Measurements from ENCODE around the gene SEZ6L2.
A peak's percentile ranks its signal among the peaks of the same experiment; 100 is the strongest.
"Not testable (repeated sequence)": the region's sequence is repeated elsewhere in the genome, so short reads cannot be mapped to it uniquely, and the experiment has no call there.

Gene SEZ6L2

GRCh38 chr16:29899516-29900101 lies at the start of gene SEZ6L2:
Gene SEZ6L2, minus strand, starts transcription at chr16:29899550. Its CDS starts 531 bp downstream, at chr16:29899019.
- peak in 1 of 2 donors; percentile 61 for DNase-seq (ENCODE audit: low read depth in 1 of 2, low spot score in 1 of 2)

- no peak for DNase-seq (ENCODE audit: low read depth in 1 of 2, low spot score in 1 of 2)
Observed at GRCh38 chr16:29947897-29948296, 48.5 kb upstream of the SEZ6L2 start.

GRCh38 chr16:29943846-29944799 lies 44.8 kb upstream of the SEZ6L2 start:
- DNase-seq (ENCODE audit: low read depth in 1 of 2, low spot score in 1 of 2), result no peak

GRCh38 chr16:29940656-29941055 lies 41.3 kb upstream of the SEZ6L2 start:
- DNase-seq (ENCODE audit: low read depth in 1 of 2, low spot score in 1 of 2), result no peak

- not testable (repeated sequence) for DNase-seq (ENCODE audit: low read depth in 1 of 2, low spot score in 1 of 2)
Observed at GRCh38 chr16:29931750-29932149, 32.4 kb upstream of the SEZ6L2 start.

- DNase-seq (ENCODE audit: low read depth in 1 of 2, low spot score in 1 of 2), result no peak
Observed at GRCh38 chr16:29927070-29927905, 27.9 kb upstream of the SEZ6L2 start.

GRCh38 chr16:29926711-29927052 lies 27.3 kb upstream of the SEZ6L2 start:
- DNase-seq (ENCODE audit: low read depth in 1 of 2, low spot score in 1 of 2), result no peak

GRCh38 chr16:29925781-29926710 lies 26.7 kb upstream of the SEZ6L2 start, which contains the start of gene KCTD13:
Gene KCTD13, minus strand, starts transcription at chr16:29926226. Its CDS starts 193 bp downstream, at chr16:29926033.
- DNase-seq (ENCODE audit: low read depth in 1 of 2, low spot score in 1 of 2), result peak; percentile 85 to 95

GRCh38 chr16:29925105-29925756 lies 25.9 kb upstream of the SEZ6L2 start:
- DNase-seq (ENCODE audit: low read depth in 1 of 2, low spot score in 1 of 2), result no peak

GRCh38 chr16:29922986-29923501 lies 23.7 kb upstream of the SEZ6L2 start:
- no peak for DNase-seq (ENCODE audit: low read depth in 1 of 2, low spot score in 1 of 2)

GRCh38 chr16:29922326-29922725 lies 23.0 kb upstream of the SEZ6L2 start:
- no peak for DNase-seq (ENCODE audit: low read depth in 1 of 2, low spot score in 1 of 2)

- DNase-seq (ENCODE audit: low read depth in 1 of 2, low spot score in 1 of 2), result no peak
Observed at GRCh38 chr16:29921034-29921385, 21.7 kb upstream of the SEZ6L2 start.

GRCh38 chr16:29920288-29921033 lies 21.1 kb upstream of the SEZ6L2 start:
- no peak for DNase-seq (ENCODE audit: low read depth in 1 of 2, low spot score in 1 of 2)

- DNase-seq (ENCODE audit: low read depth in 1 of 2, low spot score in 1 of 2), result no peak
Observed at GRCh38 chr16:29916979-29917378, 17.6 kb upstream of the SEZ6L2 start.

GRCh38 chr16:29915590-29916247 lies 16.4 kb upstream of the SEZ6L2 start:
- DNase-seq (ENCODE audit: low read depth in 1 of 2, low spot score in 1 of 2), result no peak

GRCh38 chr16:29913514-29913913 lies 14.2 kb upstream of the SEZ6L2 start:
- no peak for DNase-seq (ENCODE audit: low read depth in 1 of 2, low spot score in 1 of 2)

GRCh38 chr16:29912087-29912486 lies 12.7 kb upstream of the SEZ6L2 start:
- DNase-seq (ENCODE audit: low read depth in 1 of 2, low spot score in 1 of 2), result no peak

GRCh38 chr16:29911676-29912010 lies 12.3 kb upstream of the SEZ6L2 start:
- no peak for DNase-seq (ENCODE audit: low read depth in 1 of 2, low spot score in 1 of 2)
